ENCODE measurements around the gene CHMP1A. TPM values are rescaled to one million over a fixed set of nuclear protein-coding genes. Genes with fewer than 3 reads are reported as not detected.

CHMP1A gene
- total RNA-seq, 1 experiment from 2014 or later = 151 TPM

- intact Hi-C loops (cut with micrococcal nuclease; ENCODE audit: unreplicated experiment) = no loop called here
- no peak for TF ChIP-seq CTCF (conservative IDR thresholded peaks at IDR 0.05)
- no peak for TF ChIP-seq EZH2 (IDR thresholded peaks at IDR 0.05; ENCODE audit: low read depth)
- CTCF ChIA-PET = no interaction called here
Measured at GRCh38 chr16:89669755-89670154, 12.2 kb upstream of the CHMP1A start.

GRCh38 chr16:89668790-89669158 lies 11.3 kb upstream of the CHMP1A start:
- H3K9me2 ChIP-seq (ENCODE audit: insufficient read depth) = no peaks in the 10 kb centered on the region
- 0 out of 2 replicates have a peak, but pooled peaks cover 4% of the 10 kb centered on the region for H3K4me1 ChIP-seq (replicated peaks; ENCODE audit: insufficient read depth)
- H3K27ac ChIP-seq = no peak overlapping the region
- no peak for TF ChIP-seq CTCF (conservative IDR thresholded peaks at IDR 0.05)
- TF ChIP-seq EZH2 (IDR thresholded peaks at IDR 0.05; ENCODE audit: low read depth) = no peak
- H3K36me3 ChIP-seq (ENCODE audit: low read depth) = no peaks in the 10 kb centered on the region
- ChIA-PET POLR2A (ENCODE audit: unreplicated experiment) (no interaction called here), CTCF (interaction anchor here (0.7 kb wide), 2 partner anchors 165 to 254 kb away, joined by 3 read pairs; no protein-coding TSS in a partner anchor)
- H3K79me2 ChIP-seq (ENCODE audit: low read depth) = no peaks in the 10 kb centered on the region
- intact Hi-C loops (cut with micrococcal nuclease; ENCODE audit: unreplicated experiment) = no loop called here
- no peak overlapping the region for H2AFZ ChIP-seq
- no peak overlapping the region for H3K4me3 ChIP-seq
- no peak overlapping the region for H3K4me2 ChIP-seq
- H3F3A ChIP-seq (ENCODE audit: insufficient read depth, low read depth) = peaks cover 7% of the 10 kb centered on the region; the same call in 1 of the 2 replicates
- no peak for DNase-seq
- H3K9me3 ChIP-seq (ENCODE audit: insufficient read depth, low read depth) = no peaks in the 10 kb centered on the region
- no peaks in the 10 kb centered on the region for H4K20me1 ChIP-seq (ENCODE audit: insufficient read depth)
- BruUV-seq (replicated peaks) = no TSS peak
- no peaks in the 10 kb centered on the region for H3K27me3 ChIP-seq (ENCODE audit: insufficient read depth, low read depth)

More at GRCh38 chr16:89669755-89670154, 12.2 kb upstream of the CHMP1A start:
- Histone ChIP-seq H3K9me3 (ENCODE audit: insufficient read depth, low read depth) (no peaks in the 10 kb centered on the region), H2AFZ (no peak overlapping the region), H3K4me1 (replicated peaks; ENCODE audit: insufficient read depth) (0 out of 2 replicates have a peak, but pooled peaks cover 4% of the 10 kb centered on the region), H3K27ac (no peak overlapping the region), H3K79me2 (ENCODE audit: low read depth) (no peaks in the 10 kb centered on the region), H3K27me3 (ENCODE audit: insufficient read depth, low read depth) (no peaks in the 10 kb centered on the region), H4K20me1 (ENCODE audit: insufficient read depth) (no peaks in the 10 kb centered on the region), H3K9me2 (ENCODE audit: insufficient read depth) (no peaks in the 10 kb centered on the region), H3K36me3 (ENCODE audit: low read depth) (no peaks in the 10 kb centered on the region), H3K4me3 (no peak overlapping the region), H3F3A (ENCODE audit: insufficient read depth, low read depth) (peaks cover 7% of the 10 kb centered on the region; the same call in 1 of the 2 replicates), H3K4me2 (no peak overlapping the region)
- no TSS peak for BruUV-seq (replicated peaks)
- POLR2A ChIA-PET (ENCODE audit: unreplicated experiment) = no interaction called here
- no peak for DNase-seq

DNA sequence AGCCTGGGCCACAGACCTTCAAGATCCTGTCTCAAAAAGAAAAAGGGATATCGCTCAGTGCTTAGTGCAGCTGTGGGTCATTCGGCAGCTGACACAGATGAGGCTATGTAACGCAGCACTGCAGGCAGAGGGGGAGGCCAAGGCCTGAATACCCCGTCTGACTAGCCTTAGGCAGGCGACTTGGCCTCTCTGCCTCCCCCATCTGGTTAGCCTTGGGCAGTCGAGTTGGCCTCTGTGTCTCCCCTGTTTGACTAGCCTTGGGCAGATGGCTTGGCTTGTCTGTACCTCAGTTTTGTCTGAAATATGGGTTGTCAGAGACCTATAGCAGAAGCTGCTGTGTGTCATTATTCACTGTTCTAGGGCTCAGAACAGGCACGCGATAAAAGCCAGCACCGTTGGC lies 10.1 kb upstream of the CHMP1A start:
- Histone ChIP-seq H3K27ac (no peak overlapping the region), H3K4me2 (no peak overlapping the region), H3K9me2 (ENCODE audit: insufficient read depth) (no peaks in the 10 kb centered on the region), H3K4me3 (no peak overlapping the region), H3K36me3 (ENCODE audit: low read depth) (no peaks in the 10 kb centered on the region), H3F3A (ENCODE audit: insufficient read depth, low read depth) (peaks cover 4% of the 10 kb centered on the region; the same call in 1 of the 2 replicates), H3K9me3 (ENCODE audit: insufficient read depth, low read depth) (no peaks in the 10 kb centered on the region), H3K27me3 (ENCODE audit: insufficient read depth, low read depth) (no peaks in the 10 kb centered on the region), H2AFZ (no peak overlapping the region), H3K79me2 (ENCODE audit: low read depth) (no peaks in the 10 kb centered on the region), H3K4me1 (replicated peaks; ENCODE audit: insufficient read depth) (0 out of 2 replicates have a peak, but pooled peaks cover 4% of the 10 kb centered on the region), H4K20me1 (ENCODE audit: insufficient read depth) (no peaks in the 10 kb centered on the region)
- DNase-seq = no peak
- BruUV-seq (replicated peaks) = no TSS peak
- ChIA-PET POLR2A (ENCODE audit: unreplicated experiment) (no interaction called here), CTCF (no interaction called here)
- TF ChIP-seq CTCF (conservative IDR thresholded peaks at IDR 0.05) (no peak), EZH2 (IDR thresholded peaks at IDR 0.05; ENCODE audit: low read depth) (no peak)
- intact Hi-C loops (cut with micrococcal nuclease; ENCODE audit: unreplicated experiment) = no loop called here
